ENCODE results near the gene NTSR1.
A peak's percentile ranks its signal among the peaks of the same experiment; 100 is the strongest.

Gene NTSR1

DNA sequence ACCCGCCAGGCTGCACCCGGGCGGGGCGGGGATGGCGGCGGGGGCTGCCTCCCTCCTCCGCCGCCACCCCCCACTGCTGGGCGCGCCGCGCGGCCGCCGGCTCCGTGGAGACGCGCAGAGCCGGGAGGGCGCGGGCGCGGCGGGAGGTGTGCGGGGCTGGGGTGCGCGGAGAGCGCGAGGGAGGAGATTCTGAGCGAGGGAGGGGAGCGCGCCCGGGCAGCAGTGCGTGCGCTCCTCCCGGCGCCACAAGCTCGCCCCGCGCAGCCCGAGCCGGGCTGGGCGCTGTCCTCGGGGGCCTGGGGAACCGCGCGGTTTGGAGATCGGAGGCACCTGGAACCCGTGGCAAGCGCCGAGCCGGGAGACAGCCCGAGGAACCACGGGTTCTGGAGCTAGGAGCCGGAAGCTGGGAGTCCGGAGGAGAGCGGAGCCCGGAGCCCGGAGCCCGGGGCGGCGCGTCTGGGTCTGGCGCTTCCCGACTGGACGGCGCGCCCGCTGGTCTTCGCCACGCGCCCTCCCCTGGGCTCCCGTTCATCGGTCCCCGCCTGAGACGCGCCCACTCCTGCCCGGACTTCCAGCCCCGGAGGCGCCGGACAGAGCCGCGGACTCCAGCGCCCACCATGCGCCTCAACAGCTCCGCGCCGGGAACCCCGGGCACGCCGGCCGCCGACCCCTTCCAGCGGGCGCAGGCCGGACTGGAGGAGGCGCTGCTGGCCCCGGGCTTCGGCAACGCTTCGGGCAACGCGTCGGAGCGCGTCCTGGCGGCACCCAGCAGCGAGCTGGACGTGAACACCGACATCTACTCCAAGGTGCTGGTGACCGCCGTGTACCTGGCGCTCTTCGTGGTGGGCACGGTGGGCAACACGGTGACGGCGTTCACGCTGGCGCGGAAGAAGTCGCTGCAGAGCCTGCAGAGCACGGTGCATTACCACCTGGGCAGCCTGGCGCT lies at the start of gene NTSR1:
TSS of gene NTSR1 (plus strand) at position 246 of the 946 bp plus-strand sequence. CDS start at position 618, 372 bp downstream.
- no peak for DNase-seq

DNA sequence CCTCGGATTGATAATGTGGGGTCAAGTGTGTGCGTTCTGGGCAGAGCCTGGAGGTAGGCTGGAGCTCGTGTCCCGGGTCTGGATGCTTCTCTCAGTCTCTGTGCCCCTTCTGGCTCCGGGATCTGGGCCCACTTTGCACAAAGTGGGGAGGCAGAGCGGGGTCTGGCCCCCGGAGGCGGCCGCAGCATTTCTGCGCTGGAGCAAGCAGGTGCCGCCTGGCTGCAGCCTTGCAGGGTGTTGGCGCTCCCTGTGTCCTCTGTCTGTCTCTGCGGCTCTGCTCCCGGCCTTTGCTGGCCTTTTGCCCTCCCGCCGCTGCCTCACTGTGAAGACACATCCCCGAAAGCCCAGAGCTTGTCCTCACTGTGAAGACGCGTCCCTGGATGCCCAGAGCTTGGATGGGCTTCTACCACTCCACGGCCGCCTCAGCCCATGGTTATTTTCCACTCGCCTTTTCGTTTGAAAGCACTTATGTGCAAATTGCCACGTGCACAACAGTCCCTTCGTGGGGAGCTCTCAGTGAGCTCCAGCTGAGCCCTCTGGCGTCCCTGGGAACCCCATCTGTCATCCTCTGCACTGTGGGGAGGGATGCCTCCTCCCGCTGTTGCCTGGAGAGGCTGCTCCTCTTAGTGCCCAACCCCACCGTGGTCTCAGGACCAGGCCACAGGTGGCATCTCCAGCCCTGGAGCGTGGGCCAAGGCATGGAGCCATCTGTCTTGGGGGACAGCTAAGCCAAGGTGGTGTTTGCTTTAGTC lies 49.0 kb upstream of the NTSR1 start:
- no peak for DNase-seq

DNA sequence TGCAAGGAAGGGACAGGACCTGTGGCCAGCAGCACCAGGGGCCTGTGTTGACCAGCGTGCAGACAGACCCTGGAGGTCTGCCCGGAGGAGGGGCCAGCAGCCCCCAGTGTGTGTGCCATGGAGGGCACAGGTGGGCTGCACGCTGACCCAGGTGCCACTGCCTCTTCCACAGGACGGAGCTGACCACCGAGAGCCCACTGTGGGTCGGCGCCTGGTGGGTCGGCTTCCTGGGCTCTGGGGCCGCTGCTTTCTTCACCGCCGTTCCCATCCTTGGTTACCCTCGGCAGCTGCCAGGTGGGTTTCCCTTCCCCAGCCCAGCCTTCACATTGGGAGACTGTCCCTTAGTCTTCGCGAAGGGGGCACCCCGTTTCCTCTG lies 48.4 kb upstream of the NTSR1 start:
- DNase-seq = no peak

DNA sequence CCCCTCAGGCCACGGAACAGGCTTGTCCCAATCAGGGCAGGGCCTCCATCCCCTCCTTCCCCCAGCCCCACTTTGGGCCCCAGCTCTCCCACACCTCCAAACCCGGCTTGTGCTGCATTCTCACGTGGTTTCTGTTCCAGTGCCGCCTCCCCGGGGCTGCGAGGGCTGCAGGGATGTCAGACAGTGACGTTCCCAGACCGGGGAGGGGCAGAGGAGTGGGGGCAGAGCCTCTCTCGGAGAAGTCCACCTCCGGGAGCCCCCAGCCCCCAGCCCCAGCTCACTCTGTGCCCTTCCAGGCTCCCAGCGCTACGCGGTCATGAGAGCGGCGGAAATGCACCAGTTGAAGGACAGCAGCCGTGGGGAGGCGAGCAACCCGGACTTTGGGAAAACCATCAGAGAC lies 47.9 kb upstream of the NTSR1 start:
- DNase-seq = no peak

DNA sequence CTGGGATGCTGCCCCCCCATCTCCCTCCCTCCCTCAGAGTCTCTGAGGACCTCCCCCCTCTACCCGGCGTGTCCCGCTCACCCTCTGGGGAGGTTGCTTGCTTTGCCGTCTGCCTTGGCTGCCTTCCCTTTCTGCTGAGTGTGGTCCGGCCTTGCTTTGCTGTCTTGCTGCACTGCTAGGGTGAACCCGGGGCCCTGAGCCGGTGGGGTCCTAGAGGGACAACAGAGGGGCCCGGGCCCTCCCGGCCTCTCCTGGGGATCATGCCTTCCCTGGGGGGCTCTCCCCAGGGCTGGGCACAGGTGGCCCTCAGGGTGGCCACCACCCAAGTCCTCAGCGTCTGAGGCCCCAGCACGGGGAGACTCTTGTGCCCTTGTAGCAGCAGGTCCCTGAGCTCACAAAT lies 47.0 kb upstream of the NTSR1 start:
- no peak for DNase-seq

DNA sequence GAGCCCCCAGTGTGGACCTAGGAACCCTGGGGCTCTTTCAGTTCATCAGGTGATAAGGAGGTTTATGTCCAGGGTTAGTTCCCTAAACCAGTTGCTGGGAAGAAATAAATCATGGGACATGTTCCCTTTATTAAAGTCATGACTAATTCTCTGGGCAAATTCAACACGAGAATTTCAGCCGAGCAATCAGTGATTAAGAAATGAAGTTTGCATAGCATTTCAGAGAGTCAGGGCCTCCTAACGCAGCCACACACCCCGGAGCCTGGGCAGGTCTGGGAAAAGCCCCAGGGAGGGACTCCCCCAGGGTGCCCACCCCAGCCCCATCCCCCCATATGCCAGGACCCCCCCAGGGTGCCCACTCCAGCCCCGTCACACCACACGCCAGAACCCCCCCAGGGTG lies 46.2 kb upstream of the NTSR1 start:
- no peak for DNase-seq

DNA sequence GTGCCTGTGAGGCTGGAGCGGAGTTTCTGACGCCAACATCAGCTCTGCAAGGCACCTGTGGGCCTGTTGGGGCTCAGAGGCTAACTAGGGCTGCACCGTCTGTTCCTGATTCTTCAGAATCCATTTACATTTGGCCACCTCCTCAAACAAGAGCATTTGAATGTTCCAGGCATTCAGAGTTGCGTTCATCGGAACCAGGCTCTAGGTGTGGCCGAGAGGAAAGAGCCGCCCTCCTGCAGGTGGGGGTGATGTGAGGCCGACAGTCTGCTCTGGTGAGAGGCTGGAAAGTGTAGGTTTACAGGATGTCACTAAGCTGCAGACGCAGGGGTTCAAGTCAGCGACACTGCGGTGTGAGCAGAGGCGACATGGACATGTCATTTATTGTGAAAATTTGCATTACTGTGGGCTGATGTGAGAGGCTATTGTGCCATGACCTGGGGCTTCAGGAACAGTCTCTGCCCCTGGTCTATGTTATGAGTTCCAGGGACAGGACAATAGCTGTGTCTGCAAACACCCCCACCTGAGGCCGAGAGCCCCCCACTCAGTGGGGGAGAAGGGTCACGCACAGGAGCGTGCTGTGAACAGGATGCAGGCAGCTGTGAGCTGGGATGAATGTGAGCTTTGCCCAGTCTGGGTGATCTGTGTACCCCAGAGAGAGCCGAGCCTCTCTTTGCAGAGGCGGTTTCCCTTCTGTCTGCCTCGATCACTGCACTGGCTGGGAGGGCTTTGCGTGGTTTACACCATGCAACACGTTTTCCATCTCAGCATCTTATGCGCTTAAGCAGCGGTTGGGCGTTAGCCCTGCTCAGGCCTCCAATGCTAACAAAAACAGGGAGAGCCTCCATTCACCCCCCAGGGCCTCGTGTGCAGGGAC lies 45.3 kb upstream of the NTSR1 start:
- no peak for DNase-seq

DNA sequence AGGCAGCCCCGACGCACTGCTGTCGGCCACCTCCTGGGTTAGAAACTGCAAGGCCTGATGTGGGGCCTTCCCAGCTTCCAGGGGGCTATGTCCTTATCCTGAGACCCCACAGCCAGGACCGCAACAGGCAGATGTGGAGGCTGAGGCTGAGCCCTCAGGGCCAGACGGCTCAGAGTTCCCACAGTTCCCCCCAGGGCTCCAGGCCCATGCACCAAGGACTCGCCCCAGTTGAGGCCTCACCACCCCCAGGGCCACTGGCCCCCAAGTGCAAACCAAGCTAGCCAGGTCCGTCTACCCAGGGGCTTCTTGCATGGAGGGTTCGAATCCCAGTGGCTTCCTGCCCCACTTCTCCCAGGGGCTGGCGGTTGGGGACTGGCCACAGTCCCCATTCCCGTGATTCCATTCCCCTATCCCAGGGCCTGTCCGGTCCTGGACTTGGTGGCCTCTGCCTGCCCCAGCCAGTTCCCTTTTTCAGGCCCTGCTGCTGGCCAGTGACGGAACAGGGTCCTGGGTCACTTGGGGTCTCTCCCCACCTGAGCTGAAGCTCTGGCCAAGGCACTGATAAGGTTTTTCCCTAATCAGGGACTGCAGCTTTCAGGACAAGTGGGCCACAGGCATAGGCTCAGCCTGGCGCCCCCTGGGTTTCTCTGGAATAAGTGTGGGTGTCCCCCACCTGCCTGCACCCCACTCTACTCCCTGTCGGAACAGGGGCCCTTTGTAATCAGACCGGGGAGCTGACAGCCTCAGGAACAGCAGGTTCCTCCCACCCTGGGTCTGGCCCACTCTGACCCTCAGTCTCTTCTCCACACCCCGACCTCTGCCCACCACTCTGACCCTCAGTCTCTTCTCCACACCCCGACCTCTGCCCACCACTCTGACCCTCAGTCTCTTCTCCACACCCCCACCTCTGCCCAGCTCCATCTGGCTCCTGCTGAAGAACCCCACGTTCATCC lies 44.3 kb upstream of the NTSR1 start:
- no peak for DNase-seq

DNA sequence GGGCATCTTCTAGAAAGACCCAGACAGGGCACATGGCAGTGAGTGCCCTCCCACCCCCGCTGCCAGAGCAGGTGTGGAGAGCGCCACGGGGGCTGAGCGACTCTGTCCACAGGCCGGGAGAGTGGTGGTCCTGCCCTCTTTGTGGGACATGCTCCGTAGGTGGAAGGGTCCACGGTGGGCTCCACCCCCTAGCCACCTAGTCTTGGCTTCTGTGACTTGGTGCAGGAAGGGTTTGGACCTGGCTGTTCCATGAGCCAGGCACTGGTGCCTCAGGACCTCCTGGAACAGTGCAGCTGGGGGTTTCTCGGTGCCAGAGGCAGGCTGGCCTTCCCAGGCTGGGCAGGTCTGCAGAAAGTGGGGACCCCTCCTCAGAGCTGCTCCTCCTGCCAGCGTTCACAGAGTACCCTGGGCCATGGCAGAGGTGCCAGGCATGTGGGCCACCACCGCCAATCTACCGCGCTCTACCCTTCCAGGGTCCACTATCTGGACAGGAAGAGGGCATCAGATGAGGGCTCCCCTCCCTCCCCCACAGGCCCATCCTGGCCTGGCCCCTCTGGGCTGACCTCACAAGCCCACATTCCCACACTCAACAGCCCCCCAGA lies 43.4 kb upstream of the NTSR1 start:
- no peak for DNase-seq

DNA sequence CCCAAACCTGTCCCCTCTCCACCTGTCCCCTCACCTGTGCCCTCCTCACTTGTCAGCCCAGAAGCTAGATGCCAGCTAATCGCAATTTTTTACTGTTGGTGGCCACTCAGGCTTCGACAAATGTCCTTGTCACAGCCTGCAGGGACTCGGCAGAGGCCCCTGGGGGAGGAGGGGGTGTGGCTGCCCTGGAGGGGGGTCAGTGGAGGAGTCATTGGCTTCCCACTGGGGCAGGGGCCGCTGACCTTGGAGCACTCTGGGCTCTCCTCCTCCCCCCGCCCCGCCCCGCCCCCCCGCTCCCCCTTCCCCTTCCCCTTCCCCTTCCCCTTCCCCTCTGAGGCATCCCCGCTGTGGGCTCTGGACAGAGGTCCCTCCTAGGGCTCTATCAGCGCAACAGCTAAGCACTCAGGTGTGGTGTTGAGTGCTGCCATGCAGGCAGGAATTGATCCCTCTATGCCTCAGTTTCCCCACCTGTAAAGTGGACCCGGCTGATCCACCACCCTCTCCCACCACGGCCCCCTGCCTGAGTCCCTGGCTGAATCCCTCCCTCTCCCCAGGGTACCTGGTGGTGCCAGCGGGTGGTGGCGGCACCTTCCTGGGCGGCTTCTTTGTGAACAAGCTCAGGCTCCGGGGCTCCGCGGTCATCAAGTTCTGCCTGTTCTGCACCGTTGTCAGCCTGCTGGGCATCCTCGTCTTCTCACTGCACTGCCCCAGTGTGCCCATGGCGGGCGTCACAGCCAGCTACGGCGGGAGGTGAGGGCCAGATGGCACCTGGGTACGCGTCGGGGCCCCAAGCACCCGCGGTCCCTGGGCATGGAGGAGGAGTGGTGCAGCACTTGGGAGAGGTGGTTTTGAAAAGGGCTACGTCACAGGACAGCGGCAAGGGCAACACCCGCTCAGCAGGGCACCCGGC lies 42.6 kb upstream of the NTSR1 start:
- DNase-seq = no peak

DNA sequence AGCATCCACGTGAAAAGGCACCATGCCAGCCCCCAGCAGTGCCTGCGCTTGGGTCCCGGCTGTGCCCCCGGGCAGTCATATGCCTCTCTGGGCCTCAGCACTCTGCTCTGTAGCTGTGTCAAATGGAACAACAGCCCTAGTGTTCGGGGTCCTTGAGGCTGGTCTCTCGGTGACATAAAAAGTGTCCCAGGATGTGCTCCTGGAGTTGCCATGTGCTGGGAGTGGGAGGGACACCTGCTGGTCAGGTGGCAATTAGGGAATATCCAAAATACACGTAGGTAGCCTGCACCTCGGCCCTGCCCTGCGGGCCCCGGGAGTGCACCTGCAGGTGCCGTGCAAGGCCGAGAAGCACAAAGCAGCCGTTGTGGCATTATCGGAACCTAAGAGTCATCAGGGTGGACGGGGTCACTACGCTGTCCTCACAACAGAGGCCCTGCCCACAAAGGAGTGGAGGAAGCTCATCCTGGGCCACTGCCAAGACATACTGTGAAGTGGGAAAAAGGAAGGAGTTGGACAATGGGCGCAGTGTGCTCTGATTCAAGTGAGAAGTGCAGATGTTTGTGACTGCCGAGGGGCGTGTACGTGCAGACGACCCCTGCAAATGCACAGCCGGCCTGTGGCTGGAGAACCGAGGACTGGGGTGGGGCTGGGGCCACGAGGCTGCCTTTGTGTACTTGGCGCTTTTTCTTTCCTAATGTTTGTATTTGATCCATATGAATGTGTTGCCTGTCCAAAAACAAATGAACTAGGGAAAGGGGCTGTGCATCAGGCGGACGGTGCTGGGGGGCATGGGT lies 41.7 kb upstream of the NTSR1 start:
- DNase-seq = no peak

DNA sequence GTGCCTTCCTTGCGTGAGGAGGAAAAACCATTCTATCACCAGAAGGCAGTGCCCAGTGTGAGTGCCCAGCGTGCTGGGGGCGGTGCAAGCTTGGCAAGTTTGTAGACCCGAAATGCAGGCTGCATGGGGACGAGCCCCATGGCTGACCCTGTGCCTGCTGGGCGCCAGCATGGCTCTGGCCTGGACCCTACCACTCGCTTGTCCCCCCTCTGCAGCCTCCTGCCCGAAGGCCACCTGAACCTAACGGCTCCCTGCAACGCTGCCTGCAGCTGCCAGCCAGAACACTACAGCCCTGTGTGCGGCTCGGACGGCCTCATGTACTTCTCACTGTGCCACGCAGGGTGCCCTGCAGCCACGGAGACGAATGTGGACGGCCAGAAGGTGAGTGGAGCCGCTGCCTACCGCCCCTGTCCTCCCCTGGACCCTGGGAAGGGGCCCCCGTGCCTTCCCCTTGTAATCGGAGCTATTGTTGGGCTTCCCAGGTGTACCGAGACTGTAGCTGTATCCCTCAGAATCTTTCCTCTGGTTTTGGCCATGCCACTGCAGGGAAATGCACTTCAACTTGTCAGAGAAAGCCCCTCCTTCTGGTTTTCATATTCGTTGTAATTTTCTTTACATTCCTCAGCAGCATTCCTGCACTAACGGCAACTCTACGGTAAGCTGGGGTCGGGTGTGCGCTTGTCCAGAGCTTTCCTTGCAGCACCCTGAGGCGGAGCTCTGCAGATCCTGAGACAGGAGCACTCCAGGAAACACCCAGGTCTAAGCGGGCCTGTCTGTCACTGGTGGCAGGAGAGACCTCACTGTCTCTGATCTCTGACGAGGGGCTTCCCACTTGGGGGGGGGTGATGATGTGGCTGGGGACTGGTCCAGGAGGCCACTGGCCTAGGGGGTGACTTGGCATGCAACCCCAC lies 40.9 kb upstream of the NTSR1 start:
- DNase-seq = no peak

DNA sequence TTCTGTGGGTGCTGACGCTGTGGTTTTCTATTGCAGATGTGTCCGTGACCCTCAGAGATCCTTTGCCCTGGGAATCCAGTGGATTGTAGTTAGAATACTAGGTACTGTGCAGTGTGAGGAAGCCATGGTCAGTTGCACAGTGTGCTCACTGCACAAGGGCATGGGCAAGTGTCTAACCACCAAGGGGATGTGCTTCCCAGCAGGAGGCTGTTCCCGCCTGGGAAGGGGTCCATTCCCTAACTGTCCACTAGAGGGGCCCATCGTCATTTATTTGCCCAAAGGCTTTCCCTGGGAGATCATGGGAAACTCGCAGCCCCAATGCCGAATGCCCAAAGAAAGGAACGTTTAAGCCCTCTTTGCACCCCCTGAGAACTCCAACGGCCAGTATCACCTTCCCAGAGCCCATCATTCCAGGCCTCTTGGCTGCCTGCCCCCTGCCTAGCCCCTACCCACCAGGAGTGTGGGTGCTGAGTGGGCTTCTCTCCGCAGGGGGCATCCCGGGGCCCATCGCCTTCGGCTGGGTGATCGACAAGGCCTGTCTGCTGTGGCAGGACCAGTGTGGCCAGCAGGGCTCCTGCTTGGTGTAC lies 40.1 kb upstream of the NTSR1 start:
- DNase-seq = peak; percentile 57

DNA sequence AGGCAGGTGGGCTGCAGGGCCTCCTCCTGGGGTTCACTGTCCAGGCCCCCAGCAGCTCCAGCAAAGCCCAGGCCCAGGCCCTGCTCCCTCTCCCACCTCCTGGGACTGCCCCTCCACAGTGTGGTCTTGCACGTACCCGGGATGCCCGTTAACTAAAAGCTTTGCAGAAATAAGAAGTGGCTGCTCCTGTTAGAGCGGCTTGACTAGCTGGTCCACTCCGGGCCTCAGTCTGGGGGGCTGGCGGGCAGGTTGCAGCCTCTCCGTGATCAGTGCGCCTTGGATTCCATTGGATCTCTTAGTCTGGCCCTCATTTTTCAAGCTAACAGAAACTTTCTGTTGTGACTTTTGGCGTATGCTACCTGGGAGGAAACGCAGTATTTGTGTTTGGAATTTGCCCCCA lies 39.4 kb upstream of the NTSR1 start:
- no peak for DNase-seq

DNA sequence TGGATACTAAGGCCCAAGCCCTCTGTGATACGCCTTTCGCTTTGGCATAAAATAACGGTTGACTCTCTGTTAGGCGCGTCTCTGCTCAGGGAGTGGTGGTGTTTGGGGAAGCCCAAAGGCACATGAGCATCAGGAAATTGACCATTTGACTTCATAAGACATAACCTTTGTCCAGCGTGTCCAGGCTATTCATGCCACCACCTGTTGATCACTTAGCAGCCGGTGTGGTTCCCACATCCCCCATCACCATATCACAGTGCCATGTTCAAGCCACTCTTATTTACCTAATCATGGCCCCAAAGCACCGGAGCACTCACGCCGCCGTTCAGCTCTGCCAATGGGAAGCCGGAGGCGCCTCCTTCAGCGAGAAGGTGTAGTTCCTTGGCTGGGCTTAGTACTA lies 38.5 kb upstream of the NTSR1 start:
- DNase-seq = no peak

DNA sequence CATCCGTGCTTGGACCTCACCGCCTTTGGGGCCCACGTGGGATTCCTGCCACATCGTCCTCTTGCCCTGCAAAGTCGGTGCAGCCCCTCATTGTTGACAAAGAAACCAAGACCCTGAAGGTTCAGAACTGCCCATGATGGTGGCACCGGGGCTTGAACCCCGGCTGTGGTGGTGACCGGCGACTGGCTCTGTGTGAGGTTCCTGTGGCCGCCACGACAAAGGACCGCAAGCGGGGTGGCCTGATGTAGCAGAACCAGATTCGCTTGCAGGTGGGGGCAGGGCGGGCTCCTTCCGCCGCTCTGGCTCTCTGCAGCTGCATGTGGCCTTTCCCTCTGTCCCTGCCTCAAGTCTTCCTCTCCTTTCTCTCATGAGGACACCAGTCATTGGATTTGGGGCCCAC lies 37.6 kb upstream of the NTSR1 start:
- DNase-seq = no peak

DNA sequence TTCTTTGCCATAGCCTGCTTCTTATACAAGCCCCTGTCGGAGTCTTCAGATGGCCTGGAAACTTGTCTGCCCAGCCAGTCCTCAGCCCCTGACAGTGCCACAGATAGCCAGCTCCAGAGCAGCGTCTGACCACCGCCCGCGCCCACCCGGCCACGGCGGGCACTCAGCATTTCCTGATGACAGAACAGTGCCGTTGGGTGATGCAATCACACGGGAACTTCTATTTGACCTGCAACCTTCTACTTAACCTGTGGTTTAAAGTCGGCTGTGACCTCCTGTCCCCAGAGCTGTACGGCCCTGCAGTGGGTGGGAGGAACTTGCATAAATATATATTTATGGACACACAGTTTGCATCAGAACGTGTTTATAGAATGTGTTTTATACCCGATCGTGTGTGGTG lies 36.9 kb upstream of the NTSR1 start:
- DNase-seq = peak; percentile 53

DNA sequence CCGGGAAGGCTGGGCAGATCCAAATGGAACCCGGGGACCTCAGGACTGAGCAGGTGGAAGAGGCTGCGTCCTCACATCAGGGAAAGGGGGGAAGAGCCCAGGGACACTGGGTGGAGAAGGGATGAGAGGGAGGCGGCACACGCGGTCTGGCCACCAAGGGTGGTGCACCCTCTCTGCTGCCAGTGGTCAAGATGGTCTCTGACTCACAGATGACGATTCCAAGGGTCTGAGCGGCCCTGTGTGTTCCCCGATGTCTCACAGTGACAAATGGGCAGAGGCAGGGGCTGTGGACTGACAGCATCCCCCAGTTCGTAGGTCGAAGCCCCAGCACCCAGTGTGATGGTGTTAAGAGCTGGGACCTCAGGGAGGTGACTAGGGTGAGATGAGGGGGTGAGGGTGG lies 34.3 kb upstream of the NTSR1 start:
- DNase-seq = no peak

Measured in hematopoietic multipotent progenitor cell treated with erythropoietin and hydrocortisone succinate and interleukin-3 and kit ligand, for 4 days (in vitro differentiated cells).